HepG2 (cell line): ENCODE measurements around the gene SEPTIN10. TPM values are rescaled to one million over a fixed set of nuclear protein-coding genes. Genes with fewer than 3 reads are reported as not detected.
A peak's percentile ranks its signal among the peaks of the same experiment; 100 is the strongest.

Experiments used
- AKAP8 ChIP-seq: sonication (generic); formaldehyde crosslinking; IDR thresholded peaks from 2 replicates; pipeline ENCODE4 v1.5.1; 2020; ENCODE audit warnings: mild to moderate bottlenecking, missing genetic modification reagents
- CBX2 ChIP-seq, 2 experiments: fragments of 200-600 bp in 1 of 2; sonication (generic); formaldehyde crosslinking in 1 of 2; IDR thresholded peaks; 2 replicates each; pipeline versions ENCODE4 v1.7.0 to v1.8.1; 2018 to 2022; ENCODE audit warnings: low read depth in 2 of 2, low read length in 1 of 2, mild to moderate bottlenecking in 1 of 2, missing genetic modification reagents in 1 of 2
- GTF2F1 ChIP-seq: fragments of 150-350 bp; IDR thresholded peaks from 2 replicates; pipeline ENCODE4 v1.6.1; 2014; ENCODE audit warnings: low read length
- KDM2A ChIP-seq: sonication (generic); formaldehyde crosslinking; IDR thresholded peaks from 2 replicates; pipeline ENCODE4 v1.4.0; 2020; ENCODE audit warnings: low read depth, missing genetic modification reagents, borderline replicate concordance
- NCOR1 ChIP-seq: fragments of 200-600 bp; sonication (generic); IDR thresholded peaks from 2 replicates; pipeline ENCODE4 v1.7.0; 2017; ENCODE audit warnings: antibody characterized with exemption, low read length, borderline replicate concordance
- NR2F2 ChIP-seq: IDR thresholded peaks from 2 replicates; pipeline ENCODE4 v1.6.1; 2012; ENCODE audit warnings: low read depth, inconsistent platforms, borderline replicate concordance
- POLR2A ChIP-seq, 2 experiments: IDR thresholded peaks; 2 replicates each; pipeline ENCODE4 v1.6.1; 2011; ENCODE audit warnings: low read depth in 2 of 2, low read length in 2 of 2, mild to moderate bottlenecking in 1 of 2, moderate library complexity in 1 of 2; ENCODE audit not compliant: insufficient read depth in 1 of 2
- RFX1 ChIP-seq: fragments of 450-650 bp; IDR thresholded peaks from 2 replicates; pipeline ENCODE4 v1.6.1; 2017
- SIX4 ChIP-seq: sonication (generic); formaldehyde crosslinking; IDR thresholded peaks from 2 replicates; pipeline ENCODE4 v1.4.0; 2020; ENCODE audit warnings: missing genetic modification reagents
- UBTF ChIP-seq: sonication (generic); formaldehyde crosslinking; IDR thresholded peaks from 2 replicates; pipeline ENCODE4 v1.4.0; 2020; ENCODE audit warnings: mild to moderate bottlenecking, missing genetic modification reagents
- XBP1 ChIP-seq: sonication (generic); formaldehyde crosslinking; IDR thresholded peaks from 2 replicates; pipeline ENCODE4 v1.5.0; 2020; ENCODE audit warnings: missing genetic modification reagents
- ZFP36L1 ChIP-seq: sonication (generic); formaldehyde crosslinking; IDR thresholded peaks from 2 replicates; pipeline ENCODE4 v1.8.0; 2022; ENCODE audit warnings: mild to moderate bottlenecking, missing genetic modification reagents, moderate library complexity
- ZFX ChIP-seq: sonication (generic); formaldehyde crosslinking; IDR thresholded peaks from 2 replicates; pipeline ENCODE4 v1.4.0; 2020; ENCODE audit warnings: mild to moderate bottlenecking, low read depth, missing genetic modification reagents, moderate library complexity
- ZNF24 ChIP-seq: fragments of 450-650 bp; IDR thresholded peaks from 2 replicates; pipeline ENCODE4 v1.6.1; 2017; ENCODE audit warnings: antibody characterized with exemption, mild to moderate bottlenecking
- ZNF260 ChIP-seq: sonication (generic); formaldehyde crosslinking; IDR thresholded peaks from 2 replicates; pipeline ENCODE4 v1.4.0; 2020; ENCODE audit warnings: missing genetic modification reagents, low read depth, mild to moderate bottlenecking, borderline replicate concordance
- ZNF30 ChIP-seq: sonication (generic); formaldehyde crosslinking; IDR thresholded peaks from 2 replicates; pipeline ENCODE4 v1.5.0; 2020; ENCODE audit warnings: mild to moderate bottlenecking, missing genetic modification reagents
- ZNF329 ChIP-seq: sonication (generic); formaldehyde crosslinking; IDR thresholded peaks from 2 replicates; pipeline ENCODE4 v1.9.0; 2021; ENCODE audit warnings: low read depth, mild to moderate bottlenecking, missing genetic modification reagents
- ZNF350 ChIP-seq: sonication (generic); formaldehyde crosslinking; IDR thresholded peaks from 2 replicates; pipeline ENCODE4 v1.4.0; 2020; ENCODE audit warnings: mild to moderate bottlenecking, low read depth, missing genetic modification reagents, borderline replicate concordance
- ZNF513 ChIP-seq: sonication (generic); formaldehyde crosslinking; conservative IDR thresholded peaks from 2 replicates; pipeline ENCODE4 v1.5.0; 2020; ENCODE audit warnings: missing genetic modification reagents
- ZNF7 ChIP-seq: IDR thresholded peaks from 2 replicates; pipeline ENCODE4 v1.6.1; 2016; ENCODE audit warnings: missing biosample characterization, missing genetic modification reagents
- ZNF713 ChIP-seq: sonication (generic); formaldehyde crosslinking; IDR thresholded peaks from 2 replicates; pipeline ENCODE4 v1.4.0; 2020; ENCODE audit warnings: mild to moderate bottlenecking, missing genetic modification reagents
- ZNF780A ChIP-seq: sonication (generic); formaldehyde crosslinking; IDR thresholded peaks from 2 replicates; pipeline ENCODE4 v1.8.0; 2022; ENCODE audit warnings: mild to moderate bottlenecking, missing genetic modification reagents, moderate library complexity
- ZNF839 ChIP-seq: sonication (generic); formaldehyde crosslinking; IDR thresholded peaks from 2 replicates; pipeline ENCODE4 v1.4.0; 2020; ENCODE audit warnings: missing genetic modification reagents, mild to moderate bottlenecking, borderline replicate concordance
- polyA plus RNA-seq, 8 experiments: library from polyadenylated mRNA; depleted of rRNA in 3 of 8; stranded (reverse) in 7 of 8; unstranded in 1 of 8; fragments of >200 nt; fragmentation: Illumina TruSeq in 4 of 8; extraction: Trizol in 4 of 8; gene quantifications; 2 replicates each; pipeline versions ENCODE4 v1.2.1 to v1.2.3, GENCODE V29; 2011 to 2016; ENCODE audit warnings: low read depth in 4 of 8, missing spikeins in 1 of 8, mixed read lengths in 1 of 8; ENCODE audit not compliant: insufficient read depth in 1 of 8
- total RNA-seq, 5 experiments: library from RNA; depleted of rRNA; stranded (reverse); fragments of >200 nt; fragmentation: Illumina TruSeq; extraction: Trizol; gene quantifications; 2 replicates each; pipeline ENCODE4 v1.2.3, GENCODE V29; 2016; ENCODE audit warnings: low read depth in 1 of 5
- TF ChIP-seq, protein P1 (sequence below): sonication (generic); formaldehyde crosslinking; IDR thresholded peaks from 2 replicates; pipeline ENCODE4 v1.8.0; 2022; ENCODE audit warnings: mild to moderate bottlenecking, missing genetic modification reagents

Gene SEPTIN10
- total and polyA plus RNA-seq, 2 of the 13 experiments (the other 11 are each of a cell fraction or from before 2014, with no cell fraction given), result 45.8 to 67.5 TPM

GRCh38 chr2:109613922-109614714, at the start of gene SEPTIN10, which contains the start of gene SOWAHC (continued):
- TF ChIP-seq ZNF839 (CRISPR knock-in tag) (peak; percentile 83; the same call in 1 of the 2 replicates), ZFP36L1 (CRISPR knock-in tag) (peak; percentile 83; the same call in 1 of the 2 replicates), CBX2 (IDR thresholded peaks at IDR 0.05; ENCODE audit: low read depth, low read length) (no peak), CBX2 (CRISPR knock-in tag; IDR thresholded peaks at IDR 0.05; ENCODE audit: low read depth) (no peak), POLR2A (IDR thresholded peaks at IDR 0.05; ENCODE audit: insufficient read depth in 1 of 2, low read depth in 2 of 2, low read length in 2 of 2) (peak in 1 of 2 experiments; percentile 90; a peak in 2 of 4 replicates), ZNF30 (CRISPR knock-in tag) (no peak), RFX1 (no peak), ZNF7 (CRISPR knock-in tag) (no peak), ZNF260 (CRISPR knock-in tag) (no peak), UBTF (CRISPR knock-in tag) (peak; percentile 84), ZNF513 (CRISPR knock-in tag) (no peak), ZNF780A (CRISPR knock-in tag) (no peak), ZNF350 (peak; percentile 64; the same call in 1 of the 2 replicates), ZNF329 (CRISPR knock-in tag) (peak; percentile 35), SIX4 (CRISPR knock-in tag) (peak; percentile 26; the same call in 1 of the 2 replicates), AKAP8 (CRISPR knock-in tag) (peak; percentile 86), XBP1 (no peak), GTF2F1 (no peak), NR2F2 (no peak; the same call in 1 of the 2 replicates), ZFX (CRISPR knock-in tag) (peak; percentile 90), ZNF24 (peak; percentile 38; the same call in 1 of the 2 replicates), ZNF713 (CRISPR knock-in tag) (no peak), NCOR1 (0 out of 2 replicates have a peak, but pooled peaks have one; percentile 23), KDM2A (CRISPR knock-in tag) (peak; percentile 94)
- TF ChIP-seq, protein P1, sequence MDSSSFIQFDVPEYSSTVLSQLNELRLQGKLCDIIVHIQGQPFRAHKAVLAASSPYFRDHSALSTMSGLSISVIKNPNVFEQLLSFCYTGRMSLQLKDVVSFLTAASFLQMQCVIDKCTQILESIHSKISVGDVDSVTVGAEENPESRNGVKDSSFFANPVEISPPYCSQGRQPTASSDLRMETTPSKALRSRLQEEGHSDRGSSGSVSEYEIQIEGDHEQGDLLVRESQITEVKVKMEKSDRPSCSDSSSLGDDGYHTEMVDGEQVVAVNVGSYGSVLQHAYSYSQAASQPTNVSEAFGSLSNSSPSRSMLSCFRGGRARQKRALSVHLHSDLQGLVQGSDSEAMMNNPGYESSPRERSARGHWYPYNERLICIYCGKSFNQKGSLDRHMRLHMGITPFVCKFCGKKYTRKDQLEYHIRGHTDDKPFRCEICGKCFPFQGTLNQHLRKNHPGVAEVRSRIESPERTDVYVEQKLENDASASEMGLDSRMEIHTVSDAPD, result no peak; the same call in 1 of the 2 replicates
